HepG2 (cell line): ENCODE measurements around the gene NFS1. TPM values are rescaled to one million over a fixed set of nuclear protein-coding genes. Genes with fewer than 3 reads are reported as not detected.

Experiments
- ATAC-seq: fragments of 200-7000 bp; cut with Tn5 transposase; 3 replicates; pipeline ENCODE4 v1.9.1; 2020; ENCODE audit warnings: mild to moderate bottlenecking, moderate library complexity
- BruUV-seq: library from RNA; stranded (reverse); fragments of 400-500 nt; replicated peaks from 2 replicates; lab custom pipeline; 2021; lab: Mats Ljungman, UMichigan
- CTCF ChIA-PET: fragments of 300-600 bp; formaldehyde crosslinking; extraction: SDS; loops from one replicate; lab custom pipeline; 2021; ENCODE audit warnings: low total read pairs, inconsistent platforms, low intra/inter-chr PET ratio; lab: Yijun Ruan, JAX
- POLR2A ChIA-PET: fragments of 350-600 bp; sonication (Branson Sonifier 250); formaldehyde crosslinking; loops from one replicate; lab custom pipeline; 2020; ENCODE audit warnings: antibody characterized with exemption, inconsistent platforms; lab: Yijun Ruan, JAX
- DNase-seq: peaks from one replicate; pipeline ENCODE4 v3.0.0-alpha.2; 2015; ENCODE audit warnings: low spot score
- FAIRE-seq: peaks from 3 replicates; lab custom pipeline; 2011; peaks lifted over from hg19 to GRCh38; lab: Jason Lieb, UNC
- H2AFZ ChIP-seq: one replicate; pipeline ENCODE4 v1.6.1; 2011; ENCODE audit warnings: low read length, inconsistent platforms
- H3K27ac ChIP-seq: fragments of 300-600 bp; 3 replicates; pipeline ENCODE4 v1.8.0; 2011; ENCODE audit warnings: mixed run types, mild to moderate bottlenecking, mixed read lengths, low read length, inconsistent platforms; ENCODE audit not compliant: insufficient read depth; ENCODE audit errors: extremely low read length
- H3K27me3 ChIP-seq, 2 experiments: fragments of 200-600 bp in 1 of 2; 2 replicates in 1 of 2; 3 replicates in 1 of 2; pipeline versions ENCODE4 v1.6.0 to v1.8.0; 2011; ENCODE audit warnings: low read length in 2 of 2, mild to moderate bottlenecking in 2 of 2, moderate library complexity in 2 of 2, inconsistent platforms in 1 of 2; ENCODE audit not compliant: insufficient read depth in 2 of 2, control insufficient read depth in 1 of 2
- H3K36me3 ChIP-seq, 2 experiments: fragments of 200-600 bp in 1 of 2; replicated peaks in 1 of 2; 2 replicates in 1 of 2; 3 replicates in 1 of 2; pipeline versions ENCODE4 v1.5.1 to v1.8.0; 2011; ENCODE audit warnings: low read length in 2 of 2, inconsistent platforms in 1 of 2; ENCODE audit not compliant: insufficient read depth in 2 of 2, control insufficient read depth in 1 of 2
- H3K4me1 ChIP-seq: 2 replicates; pipeline ENCODE4 v1.5.1; 2012; ENCODE audit warnings: low read length, inconsistent platforms; ENCODE audit not compliant: insufficient read depth
- H3K4me2 ChIP-seq: 2 replicates; pipeline ENCODE4 v1.6.0; 2011; ENCODE audit warnings: low read depth, low read length, inconsistent platforms
- H3K4me3 ChIP-seq, 3 experiments: fragments of 200-600 bp in 1 of 3; sonication (generic), shearing (Covaris generic) in 1 of 3; replicated peaks in 1 of 3; 2 replicates each; pipeline ENCODE4 v1.5.1; 2011 to 2016; ENCODE audit warnings: low read length in 3 of 3, inconsistent platforms in 2 of 3, low read depth in 2 of 3, mild to moderate bottlenecking in 2 of 3, control low read depth in 1 of 3, mixed read lengths in 1 of 3; ENCODE audit not compliant: insufficient read depth in 1 of 3
- H3K79me2 ChIP-seq: one replicate; pipeline ENCODE4 v1.6.1; 2011; ENCODE audit warnings: low read length, inconsistent platforms; ENCODE audit not compliant: insufficient read depth
- H3K9ac ChIP-seq: 2 replicates; pipeline ENCODE4 v1.6.0; 2011; ENCODE audit warnings: mild to moderate bottlenecking, low read depth, low read length, inconsistent platforms; ENCODE audit not compliant: insufficient read depth
- H3K9me3 ChIP-seq: 2 replicates; pipeline ENCODE4 v1.5.1; 2012; ENCODE audit warnings: mild to moderate bottlenecking, low read length
- H4K20me1 ChIP-seq: 2 replicates; pipeline ENCODE4 v1.6.0; 2011; ENCODE audit warnings: inconsistent platforms, mild to moderate bottlenecking, low read length, moderate library complexity; ENCODE audit not compliant: insufficient read depth
- FOXK2 ChIP-seq: fragments of 450-650 bp; IDR thresholded peaks from 2 replicates; pipeline ENCODE4 v1.6.1; 2016
- IKZF1 ChIP-seq: fragments of 450-650 bp; IDR thresholded peaks from 2 replicates; pipeline ENCODE4 v1.7.1; 2016
- JARID2 ChIP-seq: sonication (generic); formaldehyde crosslinking; IDR thresholded peaks from 2 replicates; pipeline ENCODE4 v1.8.1; 2023; ENCODE audit warnings: missing genetic modification reagents, inconsistent platforms; ENCODE audit not compliant: insufficient replicate concordance
- MYC ChIP-seq: sonication (generic); formaldehyde crosslinking; IDR thresholded peaks from 2 replicates; pipeline ENCODE4 v1.9.0; 2021; ENCODE audit warnings: missing genetic modification reagents, borderline replicate concordance
- NR2F1 ChIP-seq, 2 experiments: fragments of 450-650 bp in 1 of 2; formaldehyde crosslinking in 1 of 2; IDR thresholded peaks; 2 replicates each; pipeline versions ENCODE4 v1.5.0 to v1.6.1; 2016 to 2020; ENCODE audit warnings: mild to moderate bottlenecking in 1 of 2, missing compliant biosample characterization in 1 of 2, missing genetic modification reagents in 1 of 2, moderate library complexity in 1 of 2
- PTBP1 ChIP-seq: fragments of 200-400 bp; formaldehyde crosslinking; IDR thresholded peaks from 2 replicates; pipeline ENCODE4 v1.6.1; 2018; ENCODE audit warnings: low read length, low read depth; ENCODE audit not compliant: poor library complexity, severe bottlenecking
- REL ChIP-seq: sonication (generic); formaldehyde crosslinking; conservative IDR thresholded peaks from 2 replicates; pipeline ENCODE4 v1.8.0; 2022; ENCODE audit warnings: mild to moderate bottlenecking, missing genetic modification reagents, moderate library complexity
- ZFP41 ChIP-seq: sonication (generic); formaldehyde crosslinking; IDR thresholded peaks from 2 replicates; pipeline ENCODE4 v1.4.0; 2020; ENCODE audit warnings: mild to moderate bottlenecking, missing genetic modification reagents, borderline replicate concordance
- ZNF224 ChIP-seq: sonication (generic); formaldehyde crosslinking; IDR thresholded peaks from 2 replicates; pipeline ENCODE4 v1.5.0; 2020; ENCODE audit warnings: mild to moderate bottlenecking, missing genetic modification reagents
- ZNF558 ChIP-seq: sonication (generic); formaldehyde crosslinking; IDR thresholded peaks from 2 replicates; pipeline ENCODE4 v1.9.0; 2022; ENCODE audit warnings: mild to moderate bottlenecking, missing genetic modification reagents, borderline replicate concordance
- ZNF615 ChIP-seq: sonication (generic); formaldehyde crosslinking; IDR thresholded peaks from 2 replicates; pipeline ENCODE4 v1.5.0; 2020; ENCODE audit warnings: mild to moderate bottlenecking, missing genetic modification reagents, borderline replicate concordance
- ZNF850 ChIP-seq: sonication (generic); formaldehyde crosslinking; conservative IDR thresholded peaks from 2 replicates; pipeline ENCODE4 v1.9.0; 2021; ENCODE audit warnings: mild to moderate bottlenecking, missing genetic modification reagents
- WGBS: methylation state at CpG from one replicate; pipeline ENCODE4 v1.1.6; 2017; ENCODE audit warnings: low lambda C conversion rate; 5-methylcytosine and 5-hydroxymethylcytosine counted together
- in situ Hi-C: cut with HindIII; loops from 2 replicates; pipeline ENCODE4 v1.10.0; 2017; ENCODE audit warnings: low pct_unique_long_range_greater_than_20kb; ENCODE audit not compliant: extremely low pct_ligation_motif_present
- intact Hi-C: fragments of 100-400 bp; cut with micrococcal nuclease; formaldehyde crosslinking; loops from one replicate; pipeline ENCODE4 v1.10.0; 2022; ENCODE audit not compliant: unreplicated experiment
- polyA plus RNA-seq, 8 experiments: library from polyadenylated mRNA; depleted of rRNA in 3 of 8; stranded (reverse) in 7 of 8; unstranded in 1 of 8; fragments of >200 nt; fragmentation: Illumina TruSeq in 4 of 8; extraction: Trizol in 4 of 8; gene quantifications; 2 replicates each; pipeline versions ENCODE4 v1.2.1 to v1.2.3, GENCODE V29; 2011 to 2016; ENCODE audit warnings: low read depth in 4 of 8, missing spikeins in 1 of 8, mixed read lengths in 1 of 8; ENCODE audit not compliant: insufficient read depth in 1 of 8
- total RNA-seq, 5 experiments: library from RNA; depleted of rRNA; stranded (reverse); fragments of >200 nt; fragmentation: Illumina TruSeq; extraction: Trizol; gene quantifications; 2 replicates each; pipeline ENCODE4 v1.2.3, GENCODE V29; 2016; ENCODE audit warnings: low read depth in 1 of 5
- TF ChIP-seq, protein P1 (sequence below): sonication (generic); formaldehyde crosslinking; IDR thresholded peaks from 2 replicates; pipeline ENCODE4 v1.5.1; 2020; ENCODE audit warnings: missing genetic modification reagents, mild to moderate bottlenecking, borderline replicate concordance
- TF ChIP-seq, protein P2 (sequence below): IDR thresholded peaks from 2 replicates; pipeline ENCODE4 v1.6.1; 2016; ENCODE audit warnings: mild to moderate bottlenecking

The NFS1 gene
- total and polyA plus RNA-seq, 2 of the 13 experiments (the other 11 are each of a cell fraction or from before 2014, with no cell fraction given), result 65.9 to 88.1 TPM

DNA sequence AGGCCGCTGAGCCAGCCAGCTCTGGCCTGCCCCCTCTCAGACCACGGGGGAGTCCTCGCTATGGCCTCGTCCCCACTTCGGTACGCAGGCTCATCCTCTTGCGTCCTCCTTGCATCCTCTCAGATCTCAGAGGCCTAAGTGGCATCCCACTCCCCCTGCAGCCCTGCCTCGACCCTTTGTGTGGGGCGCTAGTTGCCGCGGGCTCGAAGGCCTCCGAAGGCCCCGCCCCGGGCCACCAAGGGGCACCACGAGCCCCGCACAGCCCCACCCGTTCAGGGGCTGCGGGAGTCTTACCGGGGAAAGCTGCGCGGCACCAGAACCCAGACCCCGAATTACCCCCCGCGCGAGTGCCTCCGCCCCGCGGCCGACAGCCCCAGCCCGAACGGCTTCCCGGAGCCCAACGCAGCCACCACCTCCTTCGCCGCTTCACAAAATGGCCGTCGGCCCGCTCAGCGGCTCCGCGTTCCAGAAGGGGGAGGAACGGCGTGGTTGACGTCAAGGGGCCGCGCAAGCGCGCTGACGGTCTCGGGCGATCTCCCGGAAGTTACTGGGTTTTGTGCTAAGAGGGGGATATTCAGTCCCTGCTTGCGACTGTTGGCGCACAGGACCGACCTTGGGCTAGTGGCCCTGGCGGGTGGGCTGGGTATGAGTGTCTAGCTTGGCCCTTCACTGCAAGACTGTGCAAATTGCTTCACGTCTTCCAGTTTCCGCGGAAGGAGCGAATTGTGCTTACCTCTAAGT is 34.5 kb downstream of the NFS1 start, which contains the start of the genes CPNE1 and RBM12 (continued):
- TF ChIP-seq MYC (CRISPR knock-in tag) (peak; percentile 98), FOXK2 (no peak), ZNF558 (CRISPR knock-in tag) (peak; percentile 99)

DNA sequence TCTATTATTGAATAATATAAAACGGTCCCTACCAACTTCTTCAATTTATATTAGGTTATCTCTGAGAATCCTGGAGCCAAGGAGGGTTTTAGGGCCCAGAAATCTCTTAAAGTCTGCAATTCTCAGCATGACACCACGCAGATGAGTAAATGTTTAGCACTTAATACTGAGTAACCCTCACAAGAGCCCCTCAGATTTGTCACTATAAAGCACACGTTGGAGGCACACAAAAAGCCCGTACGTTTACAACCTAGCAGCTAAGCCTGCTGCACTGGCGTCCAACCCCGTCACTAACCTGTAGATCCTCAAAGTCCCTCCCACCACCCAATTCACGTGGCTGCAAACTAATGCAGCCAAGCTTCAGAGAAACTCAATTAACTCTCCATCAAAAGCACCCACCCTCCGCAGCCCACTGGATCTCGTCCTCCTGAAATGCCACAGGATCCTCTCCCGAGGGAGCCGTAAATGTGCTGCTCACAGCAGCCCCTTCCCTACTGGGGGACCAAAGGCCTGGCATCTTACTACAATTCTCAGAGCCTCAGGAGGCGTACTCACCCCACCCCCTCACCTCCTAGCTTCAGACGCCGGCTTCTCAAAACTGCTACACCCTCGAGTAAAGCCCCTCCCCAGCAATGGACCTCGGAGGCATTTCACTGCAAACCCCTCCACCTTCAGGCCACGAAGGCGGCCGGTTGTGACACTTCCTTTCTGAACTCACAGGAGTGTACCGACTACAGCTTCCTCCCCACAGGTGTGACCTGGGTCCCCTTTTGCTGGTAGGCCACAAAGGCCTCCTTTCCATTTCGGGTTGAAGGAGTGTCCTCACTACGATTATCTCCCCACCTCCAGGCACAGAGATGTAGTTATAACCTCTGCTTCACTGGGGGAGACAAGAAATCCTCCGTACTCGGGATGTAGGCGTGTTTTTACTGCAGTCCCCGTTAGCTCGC is 35.4 kb downstream of the NFS1 start:
- Histone ChIP-seq H3K4me3 (peak overlapping the region; percentile 76 to 99 (median 79)), H3K9me3 (no peaks in the 10 kb centered on the region), H3K27me3 (no peaks in the 10 kb centered on the region; a peak in 1 of 5 replicates), H3K36me3 (0 out of 5 replicates have a peak, but pooled peaks cover 0 to 5% of the 10 kb centered on the region in 2 experiments), H3K79me2 (peaks cover 60% of the 10 kb centered on the region), H3K4me2 (peak overlapping the region; percentile 95), H2AFZ (no peak overlapping the region), H3K9ac (peak overlapping the region; percentile 99), H4K20me1 (peaks cover 53% of the 10 kb centered on the region), H3K4me1 (peaks cover 50% of the 10 kb centered on the region), H3K27ac (peak overlapping the region; percentile 90)
- intact Hi-C loops, result loop anchor here (2.0 kb wide), 2 partner anchors 35 to 47 kb away; partner anchors contain the start of genes NFS1 and ROMO1
- ChIA-PET POLR2A (interaction anchor here (0.6 to 4.6 kb wide), 31 partner anchors 9 to 291 kb away, joined by 3 to 73 read pairs (median 4); partner anchors contain the start of genes CEP250, ERGIC3, NFS1 and PHF20), CTCF (no interaction called here)
- peak; percentile 34 for ATAC-seq
- no peak for FAIRE-seq
- under 1% methylated on average over 28 of the region's 28 CpGs for WGBS
- no TSS peak for BruUV-seq
- peak; percentile 61 for DNase-seq
- in situ Hi-C loops, result loop anchor here (5.0 kb wide), 1 partner anchor 46 kb away; the partner anchor contains the start of gene SPAG4
- TF ChIP-seq IKZF1 (no peak), ZNF615 (CRISPR knock-in tag) (no peak), NR2F1 (CRISPR knock-in tag; IDR thresholded peaks at IDR 0.05) (0 out of 4 replicates have a peak, but pooled peaks have one; percentile 4 to 16), PTBP1 (peak; percentile 59), ZNF850 (no peak), ZFP41 (CRISPR knock-in tag) (no peak), REL (CRISPR knock-in tag) (no peak), ZNF224 (CRISPR knock-in tag) (no peak), JARID2 (CRISPR knock-in tag) (no peak)
- TF ChIP-seq, protein P1, sequence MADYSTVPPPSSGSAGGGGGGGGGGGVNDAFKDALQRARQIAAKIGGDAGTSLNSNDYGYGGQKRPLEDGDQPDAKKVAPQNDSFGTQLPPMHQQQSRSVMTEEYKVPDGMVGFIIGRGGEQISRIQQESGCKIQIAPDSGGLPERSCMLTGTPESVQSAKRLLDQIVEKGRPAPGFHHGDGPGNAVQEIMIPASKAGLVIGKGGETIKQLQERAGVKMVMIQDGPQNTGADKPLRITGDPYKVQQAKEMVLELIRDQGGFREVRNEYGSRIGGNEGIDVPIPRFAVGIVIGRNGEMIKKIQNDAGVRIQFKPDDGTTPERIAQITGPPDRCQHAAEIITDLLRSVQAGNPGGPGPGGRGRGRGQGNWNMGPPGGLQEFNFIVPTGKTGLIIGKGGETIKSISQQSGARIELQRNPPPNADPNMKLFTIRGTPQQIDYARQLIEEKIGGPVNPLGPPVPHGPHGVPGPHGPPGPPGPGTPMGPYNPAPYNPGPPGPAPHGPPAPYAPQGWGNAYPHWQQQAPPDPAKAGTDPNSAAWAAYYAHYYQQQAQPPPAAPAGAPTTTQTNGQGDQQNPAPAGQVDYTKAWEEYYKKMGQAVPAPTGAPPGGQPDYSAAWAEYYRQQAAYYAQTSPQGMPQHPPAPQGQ (CRISPR knock-in tag), result no peak
- TF ChIP-seq, protein P2, sequence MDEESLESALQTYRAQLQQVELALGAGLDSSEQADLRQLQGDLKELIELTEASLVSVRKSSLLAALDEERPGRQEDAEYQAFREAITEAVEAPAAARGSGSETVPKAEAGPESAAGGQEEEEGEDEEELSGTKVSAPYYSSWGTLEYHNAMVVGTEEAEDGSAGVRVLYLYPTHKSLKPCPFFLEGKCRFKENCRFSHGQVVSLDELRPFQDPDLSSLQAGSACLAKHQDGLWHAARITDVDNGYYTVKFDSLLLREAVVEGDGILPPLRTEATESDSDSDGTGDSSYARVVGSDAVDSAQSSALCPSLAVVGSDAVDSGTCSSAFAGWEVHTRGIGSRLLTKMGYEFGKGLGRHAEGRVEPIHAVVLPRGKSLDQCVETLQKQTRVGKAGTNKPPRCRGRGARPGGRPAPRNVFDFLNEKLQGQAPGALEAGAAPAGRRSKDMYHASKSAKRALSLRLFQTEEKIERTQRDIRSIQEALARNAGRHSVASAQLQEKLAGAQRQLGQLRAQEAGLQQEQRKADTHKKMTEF (CRISPR knock-in tag), result no peak; the same call in 1 of the 2 replicates
